HEK293 (cell line): ENCODE measurements around the gene ALDH4A1.
A peak's percentile ranks its signal among the peaks of the same experiment; 100 is the strongest.

Source experiments
- CTCF ChIP-seq: fragments of 450-650 bp; formaldehyde crosslinking; IDR thresholded peaks from 2 replicates; pipeline ENCODE4 v1.5.1; 2016; ENCODE audit warnings: missing biosample characterization, missing genetic modification characterization
- KLF10 ChIP-seq: fragments of 450-650 bp; IDR thresholded peaks from 2 replicates; pipeline ENCODE4 v1.5.1; 2018; ENCODE audit warnings: missing biosample characterization, mild to moderate bottlenecking, missing genetic modification characterization
- KLF16 ChIP-seq: fragments of 450-650 bp; formaldehyde crosslinking; IDR thresholded peaks from 2 replicates; pipeline ENCODE4 v1.5.1; 2017; ENCODE audit warnings: missing biosample characterization, missing genetic modification characterization
- KLF9 ChIP-seq: fragments of 450-650 bp; formaldehyde crosslinking; IDR thresholded peaks from 2 replicates; pipeline ENCODE4 v1.5.1; 2016; ENCODE audit warnings: missing biosample characterization, missing genetic modification characterization, low read depth
- REST ChIP-seq: fragments of 450-650 bp; formaldehyde crosslinking; IDR thresholded peaks from 2 replicates; pipeline ENCODE4 v1.5.1; 2016; ENCODE audit warnings: missing biosample characterization, missing genetic modification characterization
- TRIM28 ChIP-seq: IDR thresholded peaks from 2 replicates; pipeline ENCODE4 v1.6.1; 2011; ENCODE audit warnings: low read length, control low read depth, borderline replicate concordance
- ZBTB21 ChIP-seq: fragments of 450-650 bp; formaldehyde crosslinking; IDR thresholded peaks from 2 replicates; pipeline ENCODE4 v1.5.1; 2017; ENCODE audit warnings: missing biosample characterization, missing genetic modification characterization
- ZFP37 ChIP-seq: fragments of 450-650 bp; formaldehyde crosslinking; IDR thresholded peaks from 2 replicates; pipeline ENCODE4 v1.5.1; 2016; ENCODE audit warnings: missing biosample characterization, missing genetic modification characterization
- ZNF132 ChIP-seq: fragments of 450-650 bp; formaldehyde crosslinking; IDR thresholded peaks from 2 replicates; pipeline ENCODE4 v1.5.1; 2017; ENCODE audit warnings: missing biosample characterization, missing genetic modification characterization, borderline replicate concordance
- ZNF211 ChIP-seq: fragments of 450-650 bp; formaldehyde crosslinking; IDR thresholded peaks from 2 replicates; pipeline ENCODE4 v1.5.1; 2016; ENCODE audit warnings: low read depth, missing biosample characterization, missing genetic modification characterization
- ZNF311 ChIP-seq: fragments of 450-650 bp; formaldehyde crosslinking; IDR thresholded peaks from 2 replicates; pipeline ENCODE4 v1.5.1; 2017; ENCODE audit warnings: missing biosample characterization, missing genetic modification characterization, borderline replicate concordance
- ZNF529 ChIP-seq: fragments of 450-650 bp; formaldehyde crosslinking; IDR thresholded peaks from 2 replicates; pipeline ENCODE4 v1.5.1; 2017; ENCODE audit warnings: missing genetic modification characterization, missing biosample characterization; ENCODE audit not compliant: insufficient replicate concordance
- ZNF843 ChIP-seq: fragments of 450-650 bp; formaldehyde crosslinking; IDR thresholded peaks from 2 replicates; pipeline ENCODE4 v1.5.1; 2016; ENCODE audit warnings: missing biosample characterization, missing genetic modification characterization

GRCh38 chr1:18907021-18907916 is 4.9 kb upstream of the ALDH4A1 start:
- peak; percentile 87 for TF ChIP-seq CTCF
- TF ChIP-seq KLF16, result no peak
- TF ChIP-seq ZNF311, result no peak
- no peak for TF ChIP-seq REST (tag by site-specific recombination)
- TF ChIP-seq KLF9 (tag by site-specific recombination), result no peak
- no peak for TF ChIP-seq ZNF211 (tag by site-specific recombination)
- no peak for TF ChIP-seq TRIM28
- TF ChIP-seq KLF10, result no peak
- no peak for TF ChIP-seq ZBTB21 (tag by site-specific recombination)
- no peak for TF ChIP-seq ZNF529 (tag by site-specific recombination)
- no peak for TF ChIP-seq ZNF843 (tag by site-specific recombination)
- no peak for TF ChIP-seq ZNF132 (tag by site-specific recombination)
- no peak for TF ChIP-seq ZFP37
